Mononuclear cell (primary cell): ENCODE measurements around the gene TTC39B. TPM values are rescaled to one million over a fixed set of nuclear protein-coding genes. Genes with fewer than 3 reads are reported as not detected.

Experiments
- H3K27me3 ChIP-seq: 2 replicates; pipeline ENCODE4 v1.6.0; 2011; ENCODE audit warnings: low read length, control low read depth; ENCODE audit not compliant: insufficient read depth
- H3K4me1 ChIP-seq: 2 replicates; pipeline ENCODE4 v1.5.1; 2011; ENCODE audit warnings: mild to moderate bottlenecking, low read length, control low read depth; ENCODE audit not compliant: insufficient read depth
- H3K4me3 ChIP-seq: 2 replicates; pipeline ENCODE4 v1.5.1; 2011; ENCODE audit warnings: mild to moderate bottlenecking, low read length, moderate library complexity
- H3K9me3 ChIP-seq: 2 replicates; pipeline ENCODE4 v1.5.1; 2011; ENCODE audit warnings: low read depth, mild to moderate bottlenecking, control low read depth, low read length
- total RNA-seq: library from RNA; depleted of rRNA; stranded (reverse); fragments of >200 nt; gene quantifications from one replicate; pipeline ENCODE4 v1.2.3, GENCODE V29; 2012

Gene TTC39B
- total RNA-seq, 1 donor, result 21.0 TPM

DNA sequence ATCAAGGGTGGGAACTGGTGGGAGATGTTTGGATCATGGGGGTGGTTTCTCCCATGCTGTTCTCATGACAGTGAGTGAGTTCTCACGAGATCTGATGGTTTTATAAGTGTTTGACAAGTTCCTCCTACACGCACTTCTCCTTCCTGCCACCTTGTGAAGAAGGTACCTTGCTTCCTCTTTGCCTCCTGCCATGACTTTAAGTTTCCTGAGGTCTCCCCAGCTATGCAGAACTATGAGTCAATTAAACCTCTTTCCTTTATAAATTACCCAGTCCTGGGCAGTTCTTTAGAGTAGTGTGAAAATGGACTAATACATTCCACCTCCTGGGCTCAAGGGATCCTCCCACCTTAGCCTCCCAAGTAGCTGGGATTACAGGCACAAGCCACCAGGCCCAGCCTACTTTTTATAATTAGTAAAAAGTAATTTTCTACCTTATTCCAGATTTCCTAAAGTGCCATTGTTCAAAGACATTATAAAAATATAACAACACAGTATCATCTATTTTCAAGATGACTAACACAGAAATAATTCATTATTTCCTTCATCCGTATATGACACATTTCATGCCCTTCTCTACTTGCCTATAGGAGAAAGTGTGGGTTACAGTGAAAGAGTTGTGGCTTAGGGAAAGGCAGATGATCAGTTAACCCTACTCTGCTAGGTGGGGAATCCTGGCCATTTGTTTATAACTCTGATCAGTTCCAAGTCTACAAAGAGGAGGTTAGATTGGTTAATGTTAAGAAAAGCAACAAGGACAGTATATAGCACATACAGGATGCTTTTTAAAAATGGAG lies 99.9 kb downstream of the TTC39B start:
- Histone ChIP-seq H3K4me1 (no peaks in the 10 kb centered on the region), H3K27me3 (no peaks in the 10 kb centered on the region), H3K9me3 (no peaks in the 10 kb centered on the region), H3K4me3 (no peak overlapping the region)

GRCh38 chr9:15205632-15206420 lies 101.2 kb downstream of the TTC39B start:
- no peaks in the 10 kb centered on the region for H3K4me1 ChIP-seq
- no peaks in the 10 kb centered on the region for H3K9me3 ChIP-seq
- H3K27me3 ChIP-seq, result no peaks in the 10 kb centered on the region
- H3K4me3 ChIP-seq, result no peak overlapping the region

GRCh38 chr9:15203581-15203980 lies 103.4 kb downstream of the TTC39B start:
- Histone ChIP-seq H3K4me1 (no peaks in the 10 kb centered on the region), H3K4me3 (no peak overlapping the region)

DNA sequence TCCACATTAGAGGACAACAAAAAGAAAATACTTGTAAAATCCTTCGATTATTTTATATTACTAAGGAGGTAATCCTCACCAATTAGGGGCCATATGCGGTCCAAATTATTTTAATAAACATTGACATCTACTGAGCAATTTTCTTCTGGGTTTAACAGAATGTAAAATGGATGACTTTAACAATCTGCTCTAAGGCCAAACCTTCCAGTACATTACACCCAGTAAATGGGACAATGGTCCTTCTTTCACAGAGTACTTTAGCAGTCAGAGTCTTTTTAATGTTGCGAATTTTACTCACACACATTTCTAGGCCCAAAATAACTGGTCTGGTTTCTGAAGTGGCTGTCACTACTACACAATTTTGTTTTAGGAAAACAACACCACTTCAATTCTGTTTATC lies 106.9 kb downstream of the TTC39B start:
- no peaks in the 10 kb centered on the region for H3K9me3 ChIP-seq
- no peaks in the 10 kb centered on the region for H3K27me3 ChIP-seq
- no peak overlapping the region for H3K4me3 ChIP-seq
- no peaks in the 10 kb centered on the region for H3K4me1 ChIP-seq

More at GRCh38 chr9:15203581-15203980, 103.4 kb downstream of the TTC39B start:
- no peaks in the 10 kb centered on the region for H3K9me3 ChIP-seq
- H3K27me3 ChIP-seq, result no peaks in the 10 kb centered on the region

DNA sequence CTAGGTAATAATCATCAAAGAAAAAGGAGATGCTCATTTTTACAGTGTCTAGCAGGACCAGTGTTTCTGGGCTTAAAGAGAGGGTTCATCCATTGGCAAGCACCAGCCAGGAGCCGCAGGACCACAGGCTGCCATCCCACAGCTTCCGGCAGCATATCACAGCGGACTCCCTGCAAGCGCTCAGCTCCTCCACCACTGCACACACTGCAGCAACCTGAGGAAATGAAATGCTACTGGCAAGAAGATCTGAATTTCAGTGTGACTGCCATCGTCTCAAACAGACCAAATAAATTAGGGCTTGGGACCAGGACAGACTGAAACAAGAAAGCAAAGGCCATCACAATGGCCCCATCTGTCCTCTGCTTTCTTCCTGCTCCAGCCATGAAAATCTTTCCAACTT lies 114.2 kb downstream of the TTC39B start:
- Histone ChIP-seq H3K4me3 (no peak overlapping the region), H3K9me3 (no peaks in the 10 kb centered on the region), H3K27me3 (no peaks in the 10 kb centered on the region), H3K4me1 (peaks cover 3% of the 10 kb centered on the region)

- peaks cover 3% of the 10 kb centered on the region for H3K4me1 ChIP-seq
- H3K9me3 ChIP-seq, result no peaks in the 10 kb centered on the region
- H3K27me3 ChIP-seq, result no peaks in the 10 kb centered on the region
- no peak overlapping the region for H3K4me3 ChIP-seq
Observed at GRCh38 chr9:15191378-15191777, 115.6 kb downstream of the TTC39B start.

GRCh38 chr9:15189481-15189880 lies 117.5 kb downstream of the TTC39B start:
- Histone ChIP-seq H3K27me3 (no peaks in the 10 kb centered on the region), H3K9me3 (no peaks in the 10 kb centered on the region), H3K4me1 (peaks cover 3% of the 10 kb centered on the region), H3K4me3 (no peak overlapping the region)

DNA sequence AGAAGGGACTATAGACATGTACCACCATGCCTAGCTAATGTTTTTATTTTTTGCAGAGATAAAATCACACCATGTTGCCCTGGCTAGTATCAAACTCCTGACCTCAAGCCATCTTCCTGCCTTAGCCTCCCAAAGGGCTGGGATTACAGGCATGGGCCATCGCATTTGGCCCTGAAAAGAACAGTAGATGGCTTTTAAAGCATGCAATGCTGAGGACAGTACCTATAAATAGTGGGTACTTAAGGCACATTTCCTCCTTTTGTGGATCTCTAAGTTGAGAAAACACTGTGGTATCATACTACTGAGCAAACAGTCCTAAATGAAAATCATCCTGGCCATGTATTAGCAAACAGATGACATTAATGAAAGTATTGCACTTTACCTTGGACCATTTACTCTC lies 119.4 kb downstream of the TTC39B start:
- Histone ChIP-seq H3K4me3 (no peak overlapping the region), H3K9me3 (no peaks in the 10 kb centered on the region), H3K27me3 (no peaks in the 10 kb centered on the region), H3K4me1 (peaks cover 3% of the 10 kb centered on the region)

DNA sequence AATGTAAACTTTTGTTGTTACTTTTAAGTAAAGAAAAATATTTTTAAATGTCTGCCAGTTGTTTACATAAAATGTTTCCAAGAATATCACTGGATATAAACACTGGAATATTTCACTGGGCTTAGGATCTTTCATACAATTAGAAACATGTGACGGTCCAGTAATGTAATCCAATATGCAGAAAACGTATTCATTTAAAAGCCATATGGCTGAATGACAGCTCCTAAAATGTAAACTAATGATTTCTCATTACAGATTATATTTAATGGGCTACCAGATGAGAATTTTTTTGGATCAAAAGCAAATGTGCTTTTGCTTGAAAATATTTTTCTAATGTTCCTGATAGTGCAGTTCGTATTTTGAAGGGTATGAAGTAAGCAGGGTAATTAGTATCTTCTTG lies 124.3 kb downstream of the TTC39B start:
- Histone ChIP-seq H3K9me3 (no peaks in the 10 kb centered on the region), H3K4me1 (no peaks in the 10 kb centered on the region), H3K27me3 (no peaks in the 10 kb centered on the region), H3K4me3 (no peak overlapping the region)

DNA sequence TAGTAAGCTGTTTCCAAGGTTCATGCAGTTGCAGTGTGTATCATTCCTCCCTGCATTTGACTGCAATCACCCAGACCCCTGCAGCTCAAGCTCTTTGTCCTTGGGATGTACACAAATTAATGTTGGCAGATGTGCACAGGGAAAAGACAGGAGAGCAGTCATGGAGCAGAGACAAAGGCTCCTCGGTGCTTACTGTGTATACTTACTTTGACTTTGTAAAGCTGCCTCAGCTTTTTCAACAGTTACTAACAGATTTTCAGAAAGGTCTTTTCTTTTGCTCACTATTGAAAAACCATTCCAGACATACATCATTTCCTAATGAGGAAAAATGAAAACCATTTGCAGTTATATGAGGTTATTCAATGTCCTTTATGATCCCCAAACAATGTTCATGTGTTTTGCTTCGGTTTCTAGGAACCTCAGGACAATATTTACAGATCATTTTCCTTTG lies 124.9 kb downstream of the TTC39B start:
- H3K4me3 ChIP-seq, result no peak overlapping the region
- H3K4me1 ChIP-seq, result no peaks in the 10 kb centered on the region
- no peaks in the 10 kb centered on the region for H3K27me3 ChIP-seq
- H3K9me3 ChIP-seq, result no peaks in the 10 kb centered on the region

DNA sequence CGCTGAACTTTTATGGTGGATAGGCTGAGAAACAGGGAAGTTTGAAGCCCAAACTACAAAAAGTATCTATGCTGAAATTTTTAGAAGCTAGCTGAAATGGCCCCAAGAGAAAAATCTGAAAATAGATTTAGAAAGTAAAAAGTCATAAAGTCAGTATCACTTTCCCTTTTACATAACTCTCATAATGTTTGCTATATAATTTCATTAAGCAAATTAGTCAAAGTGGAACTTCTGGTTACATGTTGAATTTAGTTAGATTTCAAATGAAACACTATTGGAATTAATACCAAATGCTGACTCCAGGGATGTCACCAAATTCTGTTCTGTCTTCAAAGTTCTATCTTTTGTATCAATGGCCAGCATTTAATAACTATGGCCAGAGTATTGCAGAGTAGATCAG lies 126.9 kb downstream of the TTC39B start:
- no peaks in the 10 kb centered on the region for H3K27me3 ChIP-seq
- no peaks in the 10 kb centered on the region for H3K4me1 ChIP-seq
- no peaks in the 10 kb centered on the region for H3K9me3 ChIP-seq
- no peak overlapping the region for H3K4me3 ChIP-seq

DNA sequence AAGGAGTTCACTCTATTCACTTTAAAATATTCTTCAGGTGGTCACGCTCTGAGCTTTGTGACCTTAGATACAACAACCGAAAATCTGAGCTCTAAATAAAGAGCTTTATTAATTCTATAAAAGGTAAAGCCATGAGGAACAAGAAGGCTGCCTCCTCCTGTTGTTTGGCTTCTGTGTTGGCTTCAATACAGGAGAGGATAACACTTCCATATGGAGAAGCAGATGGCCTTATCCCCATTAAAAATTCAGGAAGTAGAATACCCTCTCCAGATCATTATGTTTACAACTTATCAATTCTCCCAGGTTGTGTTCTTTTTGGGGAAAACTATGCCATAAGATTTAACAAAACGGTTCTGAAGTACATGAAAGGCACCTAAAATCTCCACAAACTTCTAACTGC lies 128.4 kb downstream of the TTC39B start:
- Histone ChIP-seq H3K27me3 (no peaks in the 10 kb centered on the region), H3K9me3 (no peaks in the 10 kb centered on the region), H3K4me3 (no peak overlapping the region), H3K4me1 (no peaks in the 10 kb centered on the region)

DNA sequence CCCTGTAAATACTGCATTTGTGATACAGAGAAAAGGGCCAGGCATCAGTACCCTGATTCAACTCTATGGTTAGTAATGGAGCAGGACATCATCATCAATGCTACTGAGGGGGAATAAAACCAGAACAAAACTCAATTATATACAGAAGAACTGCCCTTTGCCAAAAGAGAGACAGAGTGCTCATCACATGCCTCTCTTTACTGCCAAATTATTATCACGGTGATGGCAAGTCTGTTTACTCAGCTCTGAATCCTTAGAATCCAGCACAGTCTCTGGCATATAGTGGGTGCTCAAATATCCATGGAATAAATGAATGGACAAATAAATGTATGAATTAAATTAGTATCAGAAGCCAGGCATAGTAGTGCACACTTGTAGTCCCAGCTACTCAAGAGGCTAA lies 130.2 kb downstream of the TTC39B start:
- Histone ChIP-seq H3K4me3 (no peak overlapping the region), H3K9me3 (no peaks in the 10 kb centered on the region), H3K27me3 (no peaks in the 10 kb centered on the region), H3K4me1 (no peaks in the 10 kb centered on the region)

DNA sequence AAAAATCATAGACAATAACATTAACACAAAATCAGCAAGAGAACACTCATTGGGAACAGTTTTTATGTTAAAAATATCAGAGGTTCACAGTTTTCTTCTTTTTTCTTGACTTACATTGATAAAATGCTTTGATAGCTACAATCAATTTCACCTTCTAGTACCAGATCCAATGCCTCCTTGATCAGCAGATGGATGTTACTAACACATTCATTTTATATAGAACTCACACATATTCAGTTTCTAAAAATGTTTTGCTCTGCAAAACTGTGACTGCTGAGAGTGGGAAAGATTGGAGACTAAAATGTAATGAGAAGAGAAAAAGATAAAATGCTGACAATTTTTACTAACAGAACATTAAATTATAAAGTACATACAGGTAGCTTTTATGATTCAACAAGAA lies 143.1 kb downstream of the TTC39B start:
- Histone ChIP-seq H3K27me3 (no peaks in the 10 kb centered on the region), H3K9me3 (no peaks in the 10 kb centered on the region), H3K4me3 (no peak overlapping the region), H3K4me1 (no peaks in the 10 kb centered on the region)

GRCh38 chr9:15161753-15162152 lies 145.3 kb downstream of the TTC39B start:
- Histone ChIP-seq H3K4me1 (no peaks in the 10 kb centered on the region), H3K27me3 (no peaks in the 10 kb centered on the region), H3K4me3 (no peak overlapping the region)

More at GRCh38 chr9:15161753-15162152, 145.3 kb downstream of the TTC39B start:
- no peaks in the 10 kb centered on the region for H3K9me3 ChIP-seq
